ENCODE results near the gene GUCD1.

The GUCD1 gene

DNA sequence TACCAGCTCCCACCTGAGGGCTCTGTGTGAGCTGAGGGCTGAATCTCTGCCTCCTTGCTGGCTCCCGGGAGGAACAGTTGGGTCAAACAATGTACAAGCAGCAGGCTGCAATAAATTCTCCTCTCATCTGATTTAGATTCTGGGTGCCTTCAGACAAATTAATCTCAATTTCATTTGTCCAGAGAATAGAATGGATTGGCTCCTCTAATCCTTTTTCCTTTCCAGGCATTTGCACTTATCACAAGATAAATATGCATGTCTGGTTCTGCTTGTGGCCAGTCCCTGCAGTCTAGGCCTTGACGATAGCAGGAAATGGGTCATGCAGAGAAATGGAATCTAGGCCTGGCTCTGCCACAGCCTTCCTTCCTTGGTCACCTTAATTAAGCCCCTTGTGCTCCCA lies 31.1 kb downstream of the GUCD1 start:
- DNase-seq = no peak

DNA sequence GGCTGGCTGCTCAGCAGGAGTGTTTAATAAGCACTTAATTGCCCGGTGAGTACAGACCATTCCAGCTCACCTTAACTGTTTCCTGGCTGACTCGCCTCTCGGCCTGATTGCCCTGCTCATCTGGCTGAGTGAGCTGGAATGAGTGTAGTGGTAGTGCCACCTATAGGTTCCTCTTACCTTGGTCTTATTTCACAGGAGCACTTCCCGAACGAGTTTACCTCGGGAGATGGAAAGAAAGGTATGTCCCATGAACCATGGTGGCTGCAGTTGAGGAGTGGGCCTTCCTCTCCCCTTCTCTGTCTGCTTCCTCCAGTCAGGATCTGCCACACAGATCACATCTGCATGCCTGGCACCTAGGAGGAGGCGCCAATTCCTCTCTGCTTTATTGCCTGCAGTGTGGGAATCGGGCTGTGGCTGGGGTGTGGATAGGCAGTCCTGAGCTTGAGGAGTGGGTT lies 33.1 kb downstream of the GUCD1 start:
- peak; percentile 75 for DNase-seq

DNA sequence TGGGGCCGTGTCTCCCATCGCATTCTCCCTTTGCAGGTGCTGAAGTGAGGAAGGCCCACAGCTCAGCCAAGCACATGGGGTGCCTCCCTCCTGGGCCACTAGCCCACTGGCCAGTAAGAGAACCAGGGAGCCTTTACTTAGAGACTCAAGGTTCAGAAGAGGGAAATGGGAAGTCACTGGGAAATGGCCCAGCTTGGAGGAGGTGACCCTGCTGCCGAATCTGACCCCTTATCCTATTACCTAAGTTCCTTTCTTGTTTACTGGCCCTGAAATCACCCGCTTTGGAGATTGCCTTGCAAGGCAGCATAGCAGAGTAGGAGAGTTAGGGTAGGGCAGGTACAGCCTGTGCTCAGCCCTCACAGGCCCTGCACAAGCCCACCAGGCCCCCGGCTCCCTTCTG lies 35.4 kb downstream of the GUCD1 start:
- DNase-seq = no peak

DNA sequence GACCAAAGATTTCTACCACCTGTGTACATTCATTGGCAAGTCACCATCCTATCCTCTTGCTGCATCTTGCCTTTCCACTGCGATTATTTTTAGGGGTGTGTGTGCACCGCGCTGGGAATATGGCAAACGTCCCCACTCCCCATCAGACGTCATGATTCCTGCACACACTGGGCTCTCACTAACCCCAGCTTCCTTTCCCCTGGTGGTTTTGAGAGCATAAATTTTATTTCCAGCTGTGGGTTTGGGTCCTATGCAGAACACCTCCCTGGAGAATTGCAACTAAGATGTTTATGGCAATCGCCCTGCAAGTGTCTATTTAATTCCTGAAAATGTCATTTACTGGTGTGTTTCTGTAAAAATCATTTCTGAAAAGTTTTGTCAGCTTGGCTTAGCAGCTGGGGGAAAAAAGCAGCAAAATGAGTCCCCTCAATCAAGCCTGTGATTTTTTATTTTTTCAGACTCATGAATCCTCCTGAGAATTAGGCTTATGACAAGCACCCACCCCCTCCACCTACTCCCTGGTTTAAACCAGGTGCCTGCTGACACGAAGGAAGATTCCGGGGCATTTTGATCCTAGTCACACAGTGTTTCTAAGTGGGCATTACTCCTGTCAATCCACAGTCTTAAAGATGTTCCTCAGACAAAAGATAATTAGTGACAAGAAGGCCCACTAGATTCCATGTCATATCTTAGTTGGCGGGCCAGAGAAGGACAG lies 36.0 kb downstream of the GUCD1 start:
- DNase-seq = no peak

DNA sequence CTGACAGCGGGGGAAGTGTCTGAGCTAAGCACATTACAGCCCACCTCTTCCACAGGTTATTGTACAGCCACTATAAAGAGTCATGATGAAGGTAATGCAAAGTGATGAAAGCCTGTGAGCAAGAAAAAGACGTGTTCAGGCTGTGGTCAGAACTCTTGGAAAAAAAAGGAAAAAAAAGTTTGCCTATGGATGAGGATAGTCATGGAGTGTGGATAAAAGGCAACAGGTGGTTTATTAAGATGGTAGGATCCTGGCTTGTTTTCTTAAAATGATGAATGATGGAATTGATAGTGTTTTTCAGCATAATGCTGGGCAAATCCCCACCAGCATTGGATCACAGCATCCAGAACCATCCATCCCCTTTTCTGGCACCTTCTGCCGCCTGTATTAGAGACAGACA lies 36.7 kb downstream of the GUCD1 start:
- DNase-seq = no peak

DNA sequence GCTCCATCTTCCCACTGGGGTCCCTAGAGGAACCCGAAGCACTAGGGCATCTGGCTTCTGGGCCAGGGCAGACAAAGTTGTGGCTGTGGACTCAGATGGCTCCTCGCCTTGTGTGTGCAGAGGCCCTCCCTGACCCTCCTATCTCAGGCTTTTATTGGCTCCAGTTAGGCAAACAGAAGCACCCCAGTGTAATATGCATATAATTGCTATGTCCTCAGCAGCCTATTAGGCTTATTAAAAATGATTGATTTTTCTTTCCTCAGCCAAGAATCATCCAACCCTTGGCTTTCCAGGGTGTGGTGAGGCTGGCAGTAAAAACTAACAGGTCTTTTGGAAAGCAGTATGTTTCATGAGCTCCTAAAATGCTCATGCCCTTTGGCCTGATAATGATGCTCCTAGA lies 37.5 kb downstream of the GUCD1 start:
- no peak for DNase-seq

DNA sequence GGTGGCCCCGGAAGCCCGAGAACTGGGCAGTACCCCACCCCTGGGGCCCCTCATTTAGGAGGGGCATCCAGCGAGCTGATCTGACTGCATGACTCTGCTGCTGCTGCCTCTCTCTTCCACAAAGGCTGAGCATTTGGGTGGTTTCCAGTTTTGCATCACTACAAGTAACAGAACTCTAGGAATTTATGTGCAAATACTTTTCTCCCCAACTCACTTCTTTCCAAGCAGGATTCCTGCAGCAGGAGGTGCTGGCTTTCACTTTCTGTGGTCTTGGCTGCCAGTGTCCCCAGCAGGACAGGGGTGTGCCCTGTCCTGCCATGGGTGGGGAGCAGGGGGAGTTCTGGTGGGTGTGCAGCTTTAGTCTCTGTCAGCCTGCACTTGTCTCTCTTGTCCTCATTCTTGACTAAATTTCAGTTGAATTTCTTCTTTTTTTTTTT lies 38.6 kb downstream of the GUCD1 start:
- DNase-seq = no peak

DNA sequence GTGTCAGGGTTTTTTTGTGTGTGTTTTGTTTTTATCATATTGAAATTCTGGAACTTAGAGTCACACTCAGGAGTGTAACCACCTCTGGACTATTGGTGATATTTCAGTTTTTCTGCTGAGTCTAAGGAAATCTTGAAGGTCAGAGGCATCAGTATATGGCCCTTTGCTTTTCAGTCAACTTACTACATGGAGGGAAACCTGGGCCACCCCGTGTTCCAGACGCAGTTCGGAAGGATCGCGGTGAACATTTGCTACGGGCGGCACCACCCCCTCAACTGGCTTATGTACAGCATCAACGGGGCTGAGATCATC lies 40.0 kb downstream of the GUCD1 start:
- no peak for DNase-seq

DNA sequence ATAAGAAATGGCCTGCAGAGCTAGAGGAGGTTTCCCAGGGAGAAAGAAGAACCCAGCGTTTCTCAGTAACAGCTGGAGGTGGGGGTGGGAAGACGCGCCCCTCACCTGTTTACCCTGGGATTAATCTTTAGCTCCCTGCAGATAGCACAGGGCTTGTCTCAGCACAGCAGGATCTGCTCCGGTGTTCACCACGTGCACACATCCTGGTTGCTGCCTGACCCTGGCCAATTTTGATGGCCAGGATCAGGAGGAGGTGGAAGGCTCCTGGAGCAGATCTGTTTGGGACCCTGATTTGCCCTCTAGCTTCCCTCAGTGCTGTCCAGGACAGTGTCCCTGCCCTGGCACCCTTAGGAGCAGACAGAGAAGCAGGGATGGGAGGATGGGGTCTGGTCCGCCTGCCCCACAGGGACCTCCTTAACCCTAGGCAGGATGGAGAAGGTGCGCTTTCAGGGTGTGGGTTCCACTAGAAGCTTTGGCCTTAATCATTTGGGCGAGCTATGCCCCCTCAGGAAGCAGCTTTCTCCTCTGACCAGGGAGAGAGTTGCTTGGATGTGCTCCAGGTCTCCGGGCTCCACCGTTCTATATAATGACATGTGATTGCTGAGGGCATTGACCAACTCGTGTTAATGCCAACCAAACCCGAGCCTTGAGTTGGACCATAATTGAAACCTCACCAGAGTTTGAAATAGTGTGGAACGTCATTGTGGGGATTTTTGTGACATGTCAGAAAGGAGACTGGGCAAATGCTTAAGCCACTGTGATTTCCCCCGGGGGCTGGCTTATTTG lies 40.5 kb downstream of the GUCD1 start:
- DNase-seq = no peak

DNA sequence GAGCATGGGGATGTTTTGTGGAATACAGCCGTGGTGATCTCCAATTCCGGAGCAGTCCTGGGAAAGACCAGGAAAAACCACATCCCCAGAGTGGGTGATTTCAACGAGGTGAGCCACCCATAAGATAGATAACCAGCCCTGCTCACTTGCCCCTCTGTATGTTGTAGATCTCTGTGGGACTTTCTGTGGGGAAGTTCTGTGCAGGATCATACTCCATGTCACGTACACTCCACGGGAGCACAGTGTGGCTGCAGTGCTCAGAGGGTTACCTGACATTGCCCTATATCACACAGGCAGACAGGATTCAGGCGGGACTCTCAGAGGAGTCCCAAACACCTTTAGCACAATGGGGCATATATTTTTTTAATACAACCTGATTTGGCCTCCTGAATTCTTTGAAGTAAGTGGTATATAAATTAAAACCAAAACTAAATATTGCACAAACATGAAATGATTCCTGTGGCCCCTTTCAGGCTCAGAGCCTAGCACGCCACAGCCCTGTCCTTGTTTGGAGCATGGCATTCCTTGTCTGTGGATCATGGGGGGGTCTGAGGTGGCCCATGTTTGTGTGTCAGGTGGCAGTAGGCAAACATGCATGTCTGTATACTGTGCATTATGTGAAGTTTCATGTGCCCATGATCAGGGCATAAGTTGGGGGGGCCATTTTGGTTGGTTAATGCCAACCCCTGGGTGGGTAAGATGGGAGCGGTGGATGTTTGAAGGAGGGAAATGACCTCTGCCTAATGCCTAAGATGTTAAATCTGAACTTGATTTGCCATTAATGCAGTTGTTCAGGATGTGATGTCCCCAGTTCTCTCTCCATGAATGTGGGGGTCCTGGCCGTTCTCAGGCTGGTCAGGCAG lies 41.3 kb downstream of the GUCD1 start:
- DNase-seq = no peak

DNA sequence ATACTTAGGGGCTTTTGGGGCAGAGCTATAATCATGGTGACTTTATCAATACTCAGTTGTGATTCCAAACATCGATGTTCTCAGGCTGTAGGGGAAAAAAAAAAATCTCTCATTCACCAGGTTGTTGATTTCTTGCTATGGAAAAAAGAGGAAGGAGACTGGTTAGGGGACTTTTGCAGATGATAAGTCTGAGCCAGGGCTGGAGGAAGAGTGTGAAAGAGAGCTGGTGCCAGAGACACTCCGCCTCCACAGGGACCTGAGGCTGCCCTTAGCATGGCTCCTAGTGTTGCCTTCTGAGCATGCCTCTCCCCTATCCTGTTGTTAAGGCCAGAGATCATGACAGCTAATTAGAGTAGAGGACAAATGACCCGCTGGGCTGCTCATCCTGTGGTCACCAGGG lies 42.9 kb downstream of the GUCD1 start:
- DNase-seq = no peak

DNA sequence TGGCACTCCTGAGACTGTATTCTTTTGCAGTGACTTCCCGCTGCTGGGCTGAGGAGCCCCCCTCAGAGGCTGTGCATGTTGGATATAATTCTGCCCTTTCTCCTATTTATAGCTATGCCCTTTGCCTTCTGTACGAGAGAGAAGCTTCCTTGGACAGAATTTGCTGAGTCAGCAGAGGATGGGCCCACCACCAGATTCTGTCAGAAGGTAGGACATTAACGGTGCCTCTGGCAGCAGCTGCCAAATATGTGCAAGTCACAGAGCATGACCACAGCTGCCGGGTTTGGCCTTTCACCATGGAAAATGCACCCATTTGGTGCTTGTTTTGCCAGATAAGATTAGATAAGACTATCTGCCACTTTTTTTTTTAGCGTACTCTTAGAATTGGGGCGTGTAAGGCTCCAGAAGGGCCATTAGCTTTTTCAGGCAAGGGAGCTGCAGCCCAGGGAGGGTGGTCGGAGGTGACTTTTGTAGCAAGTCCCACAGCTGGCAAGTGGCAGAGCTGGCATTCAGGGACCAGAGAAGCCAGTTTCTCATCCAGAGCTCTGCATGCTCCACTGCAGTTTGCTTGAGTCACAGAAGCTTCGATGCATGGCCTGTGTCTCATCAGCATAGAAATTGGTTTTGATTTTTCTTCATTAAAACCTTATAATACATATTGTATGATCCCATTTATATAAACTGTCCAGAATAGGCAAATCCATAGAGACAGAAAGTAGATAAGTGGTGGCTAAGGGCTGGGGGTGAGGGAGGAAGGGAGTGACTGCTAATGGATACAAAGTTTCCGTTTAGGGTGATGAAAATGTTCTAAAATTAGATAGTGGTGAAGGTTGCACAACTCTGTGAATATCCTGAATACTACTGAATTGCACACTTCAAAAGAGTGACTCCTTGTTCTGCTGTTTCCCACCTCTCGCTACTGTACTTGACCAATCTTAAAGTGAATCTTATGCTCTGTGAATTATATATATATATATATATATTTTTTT lies 44.0 kb downstream of the GUCD1 start:
- DNase-seq = no peak

DNA sequence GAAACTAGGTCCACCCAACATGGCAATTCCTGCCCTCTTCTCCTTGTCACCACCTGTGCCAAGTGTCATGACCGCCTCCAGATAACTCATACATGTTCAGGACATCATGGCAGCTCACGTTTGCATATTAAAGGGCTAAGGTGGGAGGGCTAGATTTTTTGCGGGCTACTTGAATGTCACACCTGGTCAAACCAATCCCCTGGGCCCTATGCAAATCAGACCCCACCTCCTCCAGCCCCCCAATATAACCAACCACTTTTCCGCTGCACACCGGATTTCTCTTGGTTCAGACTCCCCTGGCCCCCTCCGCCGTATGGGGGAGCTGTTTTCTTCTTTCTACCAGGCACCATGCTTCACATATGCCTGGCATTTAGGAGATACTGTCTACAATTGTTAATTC lies 47.2 kb downstream of the GUCD1 start:
- no peak for DNase-seq

DNA sequence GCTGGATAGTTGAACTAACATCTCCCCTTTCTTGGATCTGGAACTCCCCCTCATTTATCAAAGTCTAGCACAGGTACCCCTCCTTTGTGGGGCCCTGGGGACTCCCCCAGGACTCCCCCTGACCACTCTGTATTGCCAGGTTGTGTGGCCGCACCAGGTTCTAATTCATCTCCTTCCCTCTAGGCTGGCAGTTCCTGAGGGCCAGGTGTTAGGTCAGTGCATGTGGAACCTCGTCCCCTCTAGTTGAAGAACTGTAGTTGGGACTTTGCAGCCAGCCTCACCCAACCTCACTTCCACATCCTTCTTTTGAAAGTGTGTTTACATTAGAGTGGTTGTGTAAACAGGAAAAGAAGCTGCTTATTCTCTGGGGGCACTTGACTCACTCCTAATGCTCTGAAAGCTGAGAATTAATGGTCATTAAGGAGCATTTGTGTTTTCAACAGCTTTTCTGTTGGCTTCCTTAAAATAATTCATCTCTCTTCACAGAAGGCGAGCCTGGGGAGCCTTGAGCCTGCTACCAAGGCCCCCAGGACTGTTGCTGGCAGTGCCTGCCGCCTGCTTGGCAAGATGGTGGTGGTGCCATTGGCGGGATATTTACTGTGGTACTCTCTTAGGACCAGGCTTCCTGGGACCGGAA lies 48.0 kb downstream of the GUCD1 start:
- no peak for DNase-seq

DNA sequence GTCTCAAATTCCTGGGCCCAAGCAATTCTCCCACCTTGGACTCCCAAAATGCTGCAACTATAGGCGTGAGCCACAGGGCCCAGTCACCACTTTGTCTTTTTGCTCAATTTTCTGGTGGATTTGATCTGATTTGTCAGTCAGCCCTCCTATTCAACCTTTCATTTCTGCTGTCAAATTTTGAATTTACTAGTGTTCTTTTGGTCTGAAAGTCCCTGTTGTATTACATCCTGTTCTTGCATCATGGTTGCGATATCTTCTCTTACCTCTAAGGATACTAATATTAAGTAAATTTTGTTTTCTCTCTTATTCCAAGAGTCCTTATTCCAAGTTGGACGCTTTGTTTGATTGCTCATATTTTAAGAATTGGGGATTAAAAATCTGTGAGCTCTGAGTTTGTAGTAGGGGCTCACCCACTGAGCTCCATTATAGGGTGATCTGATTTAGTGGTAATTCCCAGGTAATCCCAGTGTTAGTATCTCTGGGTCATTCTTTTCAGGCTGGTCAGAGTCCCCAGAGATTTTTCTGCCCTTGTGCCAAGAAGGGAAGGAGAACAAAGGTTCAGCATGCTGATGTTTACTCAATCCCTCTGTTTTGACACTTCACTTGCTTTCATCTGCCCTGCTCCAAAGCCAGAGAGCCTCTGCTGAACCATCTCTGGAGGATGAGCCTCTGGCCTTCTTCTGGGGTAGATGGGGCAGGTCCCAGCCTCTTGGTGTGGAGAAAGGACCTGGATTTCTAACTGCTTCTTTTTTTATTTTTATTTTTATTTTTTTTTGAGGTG lies 49.8 kb downstream of the GUCD1 start:
- DNase-seq = no peak

DNA sequence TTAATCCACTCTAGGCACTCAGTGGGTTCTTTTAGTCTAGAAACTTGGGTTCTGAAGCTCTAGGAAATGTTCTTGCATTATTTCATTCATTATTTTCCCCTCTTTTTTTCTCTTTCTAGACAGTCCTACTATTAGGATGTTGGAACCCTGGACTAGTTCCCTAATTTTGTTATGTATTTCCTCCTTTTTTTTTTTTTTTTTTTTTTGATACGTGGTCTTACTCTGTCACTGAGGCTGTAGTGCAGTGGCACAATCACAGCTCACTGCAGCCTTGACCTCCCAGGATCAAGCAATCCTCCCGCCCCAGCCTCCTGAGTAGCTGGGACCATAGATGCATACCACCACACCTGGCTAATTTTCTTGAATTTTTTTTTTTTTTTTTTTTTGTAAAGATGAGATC lies 50.4 kb downstream of the GUCD1 start:
- no peak for DNase-seq

DNA sequence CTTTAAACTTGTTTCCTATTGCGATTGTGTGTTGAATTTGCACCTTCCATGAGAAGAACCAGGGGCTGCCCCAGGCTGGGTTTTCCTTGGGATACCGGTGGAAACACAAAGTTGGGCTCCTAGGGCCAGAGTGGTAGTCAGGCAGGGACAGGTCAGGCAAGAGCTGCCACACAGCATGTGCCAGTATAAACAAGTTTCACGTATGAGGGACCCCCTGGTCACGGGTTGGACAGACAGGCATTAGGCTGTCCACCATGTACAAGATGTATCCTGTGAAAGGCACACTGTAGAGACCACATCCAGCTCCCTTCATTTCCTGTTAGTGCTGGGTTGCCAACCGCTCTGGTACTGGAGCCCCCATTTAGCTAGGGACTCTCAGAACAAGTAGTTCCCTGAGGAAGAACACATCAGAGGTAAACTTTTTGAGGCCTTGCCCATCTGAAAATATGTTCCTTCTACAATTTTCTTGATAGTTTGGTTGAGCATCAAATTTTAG lies 51.0 kb downstream of the GUCD1 start:
- DNase-seq = no peak

DNA sequence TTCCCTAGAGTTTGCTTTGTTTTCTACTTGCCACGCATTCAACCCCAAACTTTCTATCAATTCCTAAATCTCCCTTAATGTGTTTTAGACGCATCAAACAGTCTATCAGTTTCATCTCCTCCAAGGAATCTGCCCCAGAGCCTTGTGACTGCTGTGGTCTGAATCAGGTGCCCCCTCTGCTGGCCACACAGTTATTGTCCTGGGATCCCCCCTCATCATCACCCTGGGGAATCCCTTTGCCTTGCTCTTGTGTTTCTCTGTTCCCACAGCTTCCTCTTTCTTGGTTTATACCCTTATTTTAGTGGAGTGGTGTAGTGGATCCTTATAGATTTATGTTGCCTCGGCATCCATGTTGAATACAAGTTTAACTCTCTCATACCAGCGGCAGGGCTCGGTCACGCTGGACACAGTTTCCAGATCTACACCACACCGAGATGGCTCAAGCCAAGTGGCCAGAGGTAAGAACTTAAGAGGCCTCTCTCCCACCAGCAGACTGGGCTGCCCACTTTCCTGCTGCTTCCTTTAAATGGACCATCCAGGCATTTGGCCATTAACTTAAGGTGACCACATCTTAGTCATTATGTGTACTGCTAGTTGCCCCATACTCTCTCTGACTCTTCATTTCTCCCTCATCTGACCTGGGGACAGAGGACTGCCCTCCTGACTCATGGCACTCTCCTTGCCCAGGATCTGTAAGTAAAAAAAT lies 51.6 kb downstream of the GUCD1 start:
- no peak for DNase-seq

DNA sequence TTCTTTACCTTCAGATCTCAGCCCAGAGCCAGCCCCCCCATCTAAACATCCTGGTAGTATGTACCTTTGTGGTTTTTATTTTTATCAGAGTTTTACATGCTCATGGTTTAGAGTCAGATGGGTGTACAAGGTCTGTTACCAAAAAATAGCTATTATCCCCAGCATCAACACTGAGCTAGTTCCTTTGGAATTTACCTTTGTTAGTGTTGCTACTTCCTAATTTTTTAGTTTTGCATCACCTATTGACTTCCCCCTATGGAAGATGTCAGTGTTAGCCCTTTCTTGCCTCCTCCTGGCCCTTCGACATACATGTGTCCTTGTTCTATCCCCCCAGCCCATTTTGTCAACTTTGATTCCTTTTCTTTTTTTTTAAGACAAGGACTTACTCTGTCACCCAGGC lies 52.4 kb downstream of the GUCD1 start:
- no peak for DNase-seq

DNA sequence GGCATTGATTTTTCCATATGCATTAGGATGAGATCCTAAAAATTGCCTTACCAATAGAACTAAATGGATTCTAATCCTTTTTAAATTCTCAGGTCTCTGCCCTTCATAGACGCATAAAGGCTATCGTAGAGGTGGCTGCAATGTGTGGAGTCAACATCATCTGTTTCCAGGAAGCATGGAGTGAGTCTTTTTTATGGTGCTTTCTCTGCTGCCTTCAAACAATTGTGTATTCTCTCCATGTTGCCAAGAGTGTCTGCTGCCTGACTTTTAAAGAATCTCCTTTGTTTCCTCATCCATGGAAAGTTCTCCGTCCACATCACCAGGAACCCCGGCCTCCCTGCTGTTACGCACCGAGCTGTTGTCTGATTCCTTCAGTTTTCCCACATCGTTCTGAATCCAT lies 52.9 kb downstream of the GUCD1 start:
- no peak for DNase-seq

Data from NCI-H524 treated with DMSO at 0.1 percent for 48 hours (cell line).